Mesenchymal stem cell (in vitro differentiated cells and primary cell): ENCODE results near the gene SDK2.

ENCODE experiments used
- DNase-seq: peaks from one replicate; pipeline ENCODE4 v3.0.0-alpha.2; 2013
- H2AFZ ChIP-seq: one replicate; pipeline ENCODE4 v1.6.1; 2013; ENCODE audit warnings: low read depth, mild to moderate bottlenecking, control low read depth, inconsistent platforms, low read length, moderate library complexity
- H2AK5ac ChIP-seq: 2 replicates; pipeline ENCODE4 v1.6.1; 2013; ENCODE audit warnings: low read length, moderate library complexity, mild to moderate bottlenecking, inconsistent platforms; ENCODE audit not compliant: severe bottlenecking
- H2BK120ac ChIP-seq: one replicate; pipeline ENCODE4 v1.6.1; 2013; ENCODE audit warnings: low read depth, mild to moderate bottlenecking, inconsistent platforms, low read length, moderate library complexity
- H2BK12ac ChIP-seq, 2 experiments: one replicate each; pipeline ENCODE4 v1.6.1; 2013; ENCODE audit warnings: inconsistent platforms in 2 of 2, low read length in 2 of 2, mild to moderate bottlenecking in 2 of 2, moderate library complexity in 2 of 2, control low read depth in 1 of 2
- H2BK15ac ChIP-seq: one replicate; pipeline ENCODE4 v1.6.1; 2013; ENCODE audit warnings: mild to moderate bottlenecking, low read depth, inconsistent platforms; ENCODE audit not compliant: poor library complexity, severe bottlenecking
- H2BK5ac ChIP-seq: 2 replicates; pipeline ENCODE4 v1.6.1; 2013; ENCODE audit warnings: low read depth, mild to moderate bottlenecking, low read length, control low read depth, inconsistent platforms; ENCODE audit not compliant: poor library complexity, severe bottlenecking
- H3K14ac ChIP-seq, 2 experiments: one replicate each; pipeline ENCODE4 v1.6.1; 2013; ENCODE audit warnings: inconsistent platforms in 2 of 2, low read length in 2 of 2, control low read depth in 1 of 2, mild to moderate bottlenecking in 1 of 2, moderate library complexity in 1 of 2
- H3K18ac ChIP-seq, 2 experiments: one replicate each; pipeline ENCODE4 v1.6.1; 2013; ENCODE audit warnings: inconsistent platforms in 2 of 2, low read length in 2 of 2, control low read depth in 1 of 2, low read depth in 1 of 2, mild to moderate bottlenecking in 1 of 2
- H3K23ac ChIP-seq, 2 experiments: one replicate each; pipeline ENCODE4 v1.6.1; 2013; ENCODE audit warnings: inconsistent platforms in 2 of 2, low read length in 2 of 2, mild to moderate bottlenecking in 2 of 2, moderate library complexity in 2 of 2, control low read depth in 1 of 2
- H3K27ac ChIP-seq: 2 replicates; pipeline ENCODE4 v1.5.1; 2013; ENCODE audit warnings: mild to moderate bottlenecking, moderate library complexity, low read length, control low read depth, inconsistent platforms; ENCODE audit not compliant: poor library complexity, severe bottlenecking
- H3K27me3 ChIP-seq, 2 experiments: 2 replicates each; pipeline versions ENCODE4 v1.6.1 to v1.7.0; 2013; ENCODE audit warnings: low read length in 2 of 2, mild to moderate bottlenecking in 2 of 2, moderate library complexity in 2 of 2, control low read depth in 1 of 2, inconsistent platforms in 1 of 2; ENCODE audit not compliant: control insufficient read depth in 1 of 2, insufficient read depth in 1 of 2
- H3K36me3 ChIP-seq, 2 experiments: 2 replicates each; pipeline versions ENCODE4 v1.6.1 to v1.7.0; 2013; ENCODE audit warnings: low read length in 2 of 2, control low read depth in 1 of 2, inconsistent platforms in 1 of 2, low read depth in 1 of 2, mild to moderate bottlenecking in 1 of 2; ENCODE audit not compliant: insufficient read depth in 2 of 2, control insufficient read depth in 1 of 2
- H3K4ac ChIP-seq, 2 experiments: one replicate each; pipeline ENCODE4 v1.6.1; 2013; ENCODE audit warnings: inconsistent platforms in 2 of 2, low read length in 2 of 2, mild to moderate bottlenecking in 2 of 2, moderate library complexity in 2 of 2, control low read depth in 1 of 2, low read depth in 1 of 2
- H3K4me1 ChIP-seq: 2 replicates; pipeline ENCODE4 v1.6.1; 2013; ENCODE audit warnings: low read depth, low read length, control low read depth; ENCODE audit not compliant: control insufficient read depth, insufficient read depth
- H3K4me2 ChIP-seq: 2 replicates; pipeline ENCODE4 v1.6.1; 2013; ENCODE audit warnings: low read length, mild to moderate bottlenecking, inconsistent platforms; ENCODE audit not compliant: poor library complexity, severe bottlenecking
- H3K4me3 ChIP-seq, 2 experiments: 2 replicates each; pipeline versions ENCODE4 v1.5.1 to v1.7.0; 2013; ENCODE audit warnings: low read length in 2 of 2, mild to moderate bottlenecking in 2 of 2, control low read depth in 1 of 2, low read depth in 1 of 2; ENCODE audit not compliant: insufficient read depth in 1 of 2
- H3K79me1 ChIP-seq: replicated peaks from 2 replicates; pipeline ENCODE4 v1.6.1; 2013; ENCODE audit warnings: mild to moderate bottlenecking, control low read depth, low read length, inconsistent platforms; ENCODE audit not compliant: poor library complexity, severe bottlenecking
- H3K9ac ChIP-seq: 2 replicates; pipeline ENCODE4 v1.7.0; 2013; ENCODE audit warnings: mild to moderate bottlenecking, low read length, moderate library complexity
- H3K9me3 ChIP-seq: 2 replicates; pipeline ENCODE4 v1.7.0; 2013; ENCODE audit warnings: mild to moderate bottlenecking, low read length; ENCODE audit not compliant: control insufficient read depth
- H4K8ac ChIP-seq: one replicate; pipeline ENCODE4 v1.6.1; 2013; ENCODE audit warnings: inconsistent platforms, mild to moderate bottlenecking, low read length, moderate library complexity
- H4K91ac ChIP-seq: one replicate; pipeline ENCODE4 v1.6.1; 2013; ENCODE audit warnings: mild to moderate bottlenecking, low read length, inconsistent platforms
- WGBS: methylation state at CpG from one replicate; pipeline ENCODE4 v1.1.7; 2013; ENCODE audit warnings: mixed read lengths; 5-methylcytosine and 5-hydroxymethylcytosine counted together

Gene SDK2

DNA sequence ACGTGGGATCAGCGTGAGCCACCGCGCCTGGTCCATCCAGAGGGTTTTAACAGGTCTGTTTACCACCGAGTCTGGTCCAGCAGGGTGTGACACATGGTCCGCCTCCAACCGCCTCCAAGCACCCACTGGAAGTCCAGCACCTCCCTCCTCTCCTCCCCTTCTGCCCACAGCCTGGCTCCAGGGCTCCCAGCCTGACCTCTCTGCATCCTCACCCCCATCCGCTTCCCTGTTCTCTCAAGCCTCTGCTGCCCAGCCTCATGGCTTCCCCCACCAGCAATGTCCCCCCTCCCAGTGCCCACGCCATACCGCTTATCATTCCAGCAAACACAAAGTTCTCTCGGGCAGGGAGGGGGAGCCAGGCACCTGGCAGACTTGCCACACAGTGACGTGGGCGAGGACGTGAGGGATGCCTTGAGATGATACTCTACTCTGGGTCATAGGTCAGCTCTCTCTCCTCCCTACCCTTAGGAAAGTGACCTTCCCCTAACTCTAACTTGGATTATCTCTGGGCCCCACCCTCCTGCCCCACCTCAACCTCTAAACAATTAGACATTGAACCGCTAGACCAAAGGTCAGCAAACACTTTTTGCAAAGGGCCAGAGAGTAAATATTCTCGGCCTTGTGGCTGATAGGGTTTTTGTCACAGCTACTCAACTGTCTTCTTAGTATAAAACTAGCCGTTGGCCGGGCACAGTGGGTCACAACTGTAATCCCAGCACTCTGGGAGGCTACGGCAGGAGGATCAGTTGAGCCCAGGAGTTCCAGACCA lies 355.5 kb downstream of the SDK2 start:
- no peak overlapping the region for H2BK120ac ChIP-seq
- peaks cover 39% of the 10 kb centered on the region for H3K79me1 ChIP-seq
- H3K14ac ChIP-seq = no peak overlapping the region
- 87% methylated on average over 19 of the region's 19 CpGs for WGBS
- peaks cover 49% of the 10 kb centered on the region for H3K4me1 ChIP-seq
- H3K9ac ChIP-seq = peak overlapping the region; percentile 26
- no peak overlapping the region for H3K4ac ChIP-seq
- peaks cover 26 to 37% of the 10 kb centered on the region in 2 experiments for H3K36me3 ChIP-seq
- no peak overlapping the region for H4K91ac ChIP-seq
- no peak overlapping the region for H3K4me3 ChIP-seq
- H3K9me3 ChIP-seq = no peaks in the 10 kb centered on the region
- no peak overlapping the region for H2BK15ac ChIP-seq
- H4K8ac ChIP-seq = no peak overlapping the region
- H3K4me2 ChIP-seq = no peak overlapping the region
- H2AFZ ChIP-seq = no peak overlapping the region
- peak overlapping the region in 1 of 2 experiments; percentile 15 for H2BK12ac ChIP-seq
- no peaks in the 10 kb centered on the region for H3K27me3 ChIP-seq
- DNase-seq = no peak
- H2AK5ac ChIP-seq = no peak overlapping the region
- H3K23ac ChIP-seq = no peak overlapping the region
- H3K18ac ChIP-seq = no peak overlapping the region
- H2BK5ac ChIP-seq = no peak overlapping the region
- H3K27ac ChIP-seq = no peak overlapping the region

DNA sequence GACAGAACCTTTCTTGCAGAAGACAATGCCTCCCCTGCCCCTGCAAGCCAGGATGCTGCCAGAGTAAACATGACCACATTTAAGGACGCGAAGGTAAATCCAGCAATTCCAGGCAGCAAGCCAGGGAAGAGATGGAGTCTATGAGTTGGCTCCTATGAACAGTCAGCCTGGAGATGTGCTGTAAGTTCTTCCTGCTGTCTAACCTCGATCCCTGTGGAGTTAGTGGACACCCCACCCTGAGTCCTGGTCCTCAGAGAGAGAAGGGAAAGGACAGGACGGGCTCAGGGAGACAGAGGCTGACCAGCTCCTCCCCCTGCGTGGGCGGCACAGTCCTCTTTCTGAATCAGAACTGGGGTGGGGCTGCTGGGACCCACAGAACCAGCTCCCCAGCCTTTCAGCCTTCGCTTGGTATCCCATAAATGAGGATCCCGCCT lies 357.4 kb downstream of the SDK2 start:
- no peak overlapping the region for H3K4me2 ChIP-seq
- no peak overlapping the region for H3K23ac ChIP-seq
- H3K4ac ChIP-seq = no peak overlapping the region
- 96% methylated on average over 8 of the region's 8 CpGs for WGBS
- no peak overlapping the region for H3K27ac ChIP-seq
- peaks cover 35% of the 10 kb centered on the region for H3K4me1 ChIP-seq
- H2BK15ac ChIP-seq = peak overlapping the region; percentile 12
- H3K9ac ChIP-seq = peak overlapping the region; percentile 24
- DNase-seq = no peak
- no peak overlapping the region for H4K91ac ChIP-seq
- no peak overlapping the region for H3K14ac ChIP-seq
- H3K4me3 ChIP-seq = no peak overlapping the region
- H2AK5ac ChIP-seq = no peak overlapping the region
- no peak overlapping the region for H2BK5ac ChIP-seq
- H3K27me3 ChIP-seq = no peaks in the 10 kb centered on the region
- no peak overlapping the region for H3K18ac ChIP-seq
- H3K9me3 ChIP-seq = no peaks in the 10 kb centered on the region
- no peak overlapping the region for H4K8ac ChIP-seq
- H2BK12ac ChIP-seq = peak overlapping the region in 1 of 2 experiments; percentile 7
- H2BK120ac ChIP-seq = no peak overlapping the region
- H2AFZ ChIP-seq = no peak overlapping the region
- H3K79me1 ChIP-seq = peaks cover 52% of the 10 kb centered on the region
- peaks cover 41 to 49% of the 10 kb centered on the region in 2 experiments for H3K36me3 ChIP-seq

DNA sequence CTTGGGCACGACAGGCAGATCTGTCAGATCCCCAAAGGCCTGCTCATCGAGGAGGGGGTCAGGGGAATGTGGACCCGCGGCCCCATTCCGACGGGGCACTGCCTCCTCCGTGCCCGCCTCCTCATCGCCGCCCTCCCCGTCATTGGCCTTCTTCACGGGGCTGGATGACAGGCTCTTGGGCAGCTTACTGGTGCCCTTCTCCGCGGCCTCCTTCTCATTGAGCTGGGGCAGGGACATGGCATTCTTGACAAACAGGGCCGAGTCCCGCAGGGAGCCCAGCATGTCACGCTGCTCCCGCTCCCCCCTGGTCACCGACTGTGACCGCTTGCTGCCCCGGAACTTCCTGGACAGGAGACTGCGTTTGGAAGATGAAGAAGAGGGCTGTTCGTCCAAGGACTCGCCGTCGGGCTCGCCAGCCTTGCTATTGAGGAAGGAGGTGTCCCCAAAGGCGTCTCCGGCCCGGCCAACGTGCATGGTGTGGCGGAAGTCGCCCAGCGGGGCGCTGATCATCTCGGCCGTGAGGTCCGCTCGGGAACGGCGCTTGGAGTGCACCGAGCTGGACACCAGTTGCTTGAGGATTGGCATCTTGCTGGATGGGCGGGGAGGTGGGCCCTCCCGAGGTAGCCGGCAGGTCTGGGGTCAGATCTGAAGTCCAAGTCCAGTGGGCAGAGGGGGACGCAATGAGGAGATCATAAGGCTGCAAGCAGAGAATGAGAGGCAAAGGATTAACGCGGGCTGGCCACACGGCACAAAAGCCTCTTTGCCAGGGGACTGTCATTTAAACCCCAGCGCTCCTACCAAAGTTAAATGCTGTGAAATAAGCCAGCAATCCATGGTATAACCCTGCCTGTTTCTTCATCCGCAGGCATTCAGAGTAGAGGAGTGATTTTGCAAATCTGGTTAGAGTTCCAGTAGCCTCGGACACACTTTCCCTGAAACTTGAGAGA lies 358.1 kb downstream of the SDK2 start:
- H3K36me3 ChIP-seq = peaks cover 42 to 54% of the 10 kb centered on the region in 2 experiments
- peaks cover 28% of the 10 kb centered on the region for H3K4me1 ChIP-seq

DNA sequence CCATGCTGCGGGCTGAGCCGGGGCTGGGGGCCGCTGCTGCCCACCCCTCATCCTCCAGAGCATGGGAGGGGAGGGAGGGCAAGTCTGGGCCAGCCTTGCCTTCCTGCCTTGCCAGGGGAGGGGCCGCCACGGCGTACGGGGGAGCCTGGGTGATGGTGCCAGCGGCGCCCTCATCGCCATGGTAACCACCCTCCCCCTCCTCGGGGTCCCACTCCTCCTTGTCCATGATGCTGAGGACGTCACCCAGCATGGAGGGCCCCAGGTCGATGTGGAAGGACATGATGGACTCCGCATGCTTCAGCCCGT lies 358.7 kb downstream of the SDK2 start:
- WGBS = 98% methylated on average over 12 of the region's 15 CpGs
- Histone ChIP-seq H2AFZ (no peak overlapping the region), H4K8ac (no peak overlapping the region), H3K23ac (no peak overlapping the region), H2BK15ac (no peak overlapping the region), H4K91ac (no peak overlapping the region), H3K4me2 (no peak overlapping the region), H3K27ac (no peak overlapping the region), H3K4me3 (no peak overlapping the region), H2BK5ac (no peak overlapping the region), H2AK5ac (no peak overlapping the region), H3K9ac (no peak overlapping the region), H3K27me3 (no peaks in the 10 kb centered on the region), H3K4ac (no peak overlapping the region), H2BK12ac (no peak overlapping the region), H3K9me3 (no peaks in the 10 kb centered on the region), H3K14ac (no peak overlapping the region), H3K4me1 (peaks cover 22% of the 10 kb centered on the region), H3K18ac (no peak overlapping the region), H3K79me1 (peaks cover 54% of the 10 kb centered on the region), H3K36me3 (peaks cover 42 to 54% of the 10 kb centered on the region in 2 experiments), H2BK120ac (no peak overlapping the region)
- no peak for DNase-seq

More for the DNA sequence above, 358.1 kb downstream of the SDK2 start:
- Histone ChIP-seq H2BK5ac (no peak overlapping the region), H3K27ac (no peak overlapping the region), H3K9ac (peak overlapping the region; percentile 24), H2BK120ac (no peak overlapping the region), H3K4ac (no peak overlapping the region), H2AFZ (no peak overlapping the region), H3K27me3 (no peaks in the 10 kb centered on the region), H3K23ac (no peak overlapping the region), H3K18ac (no peak overlapping the region), H4K8ac (no peak overlapping the region), H3K9me3 (no peaks in the 10 kb centered on the region), H2BK12ac (no peak overlapping the region), H4K91ac (peak overlapping the region; percentile 11), H3K4me3 (no peak overlapping the region), H2AK5ac (no peak overlapping the region), H3K14ac (no peak overlapping the region), H3K79me1 (peaks cover 53% of the 10 kb centered on the region), H2BK15ac (no peak overlapping the region), H3K4me2 (no peak overlapping the region)
- DNase-seq = no peak
- WGBS = 95% methylated on average over 52 of the region's 52 CpGs
